C4-2B (cell line): ENCODE data around the gene KIF15.

ENCODE experiments used
- ZFX ChIP-seq: fragments of 450-650 bp; IDR thresholded peaks from 2 replicates; pipeline ENCODE4 v1.6.1; 2017
- TF ChIP-seq, protein P1 (sequence below): fragments of 450-650 bp; conservative IDR thresholded peaks from 2 replicates; pipeline ENCODE4 v1.5.1; 2017; ENCODE audit warnings: mild to moderate bottlenecking

DNA sequence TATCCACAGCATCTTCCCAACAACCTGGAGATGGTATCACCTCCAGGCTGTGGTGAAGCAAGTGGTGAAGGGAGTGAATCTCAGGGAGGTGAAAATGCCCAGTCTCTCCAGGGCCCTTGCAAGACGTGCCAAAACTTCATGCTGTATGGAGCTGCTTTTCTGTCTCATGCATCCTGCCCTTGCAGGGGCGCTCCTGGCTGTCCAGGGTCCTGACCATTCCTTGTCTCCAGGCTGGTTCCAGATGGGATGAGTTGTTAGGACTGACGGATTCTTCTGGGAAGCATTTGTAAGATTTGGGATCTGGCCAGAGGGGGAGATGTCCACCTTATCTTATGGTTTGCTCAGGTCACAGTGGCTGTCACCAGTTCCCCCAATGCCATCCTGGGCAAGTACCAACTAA lies 128.7 kb downstream of the KIF15 start:
- TF ChIP-seq, protein P1, sequence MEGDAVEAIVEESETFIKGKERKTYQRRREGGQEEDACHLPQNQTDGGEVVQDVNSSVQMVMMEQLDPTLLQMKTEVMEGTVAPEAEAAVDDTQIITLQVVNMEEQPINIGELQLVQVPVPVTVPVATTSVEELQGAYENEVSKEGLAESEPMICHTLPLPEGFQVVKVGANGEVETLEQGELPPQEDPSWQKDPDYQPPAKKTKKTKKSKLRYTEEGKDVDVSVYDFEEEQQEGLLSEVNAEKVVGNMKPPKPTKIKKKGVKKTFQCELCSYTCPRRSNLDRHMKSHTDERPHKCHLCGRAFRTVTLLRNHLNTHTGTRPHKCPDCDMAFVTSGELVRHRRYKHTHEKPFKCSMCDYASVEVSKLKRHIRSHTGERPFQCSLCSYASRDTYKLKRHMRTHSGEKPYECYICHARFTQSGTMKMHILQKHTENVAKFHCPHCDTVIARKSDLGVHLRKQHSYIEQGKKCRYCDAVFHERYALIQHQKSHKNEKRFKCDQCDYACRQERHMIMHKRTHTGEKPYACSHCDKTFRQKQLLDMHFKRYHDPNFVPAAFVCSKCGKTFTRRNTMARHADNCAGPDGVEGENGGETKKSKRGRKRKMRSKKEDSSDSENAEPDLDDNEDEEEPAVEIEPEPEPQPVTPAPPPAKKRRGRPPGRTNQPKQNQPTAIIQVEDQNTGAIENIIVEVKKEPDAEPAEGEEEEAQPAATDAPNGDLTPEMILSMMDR, result no peak
- TF ChIP-seq ZFX, result no peak
